Measurements from ENCODE around the gene CPE. TPM values are rescaled to one million over a fixed set of nuclear protein-coding genes. Genes with fewer than 3 reads are reported as not detected.
"Not testable (repeated sequence)": the region's sequence is repeated elsewhere in the genome, so short reads cannot be mapped to it uniquely, and the experiment has no call there.

Gene CPE
- polyA plus RNA-seq, 1 of the 3 experiments (the other 2 are of a cell fraction), result 18.2 TPM

DNA sequence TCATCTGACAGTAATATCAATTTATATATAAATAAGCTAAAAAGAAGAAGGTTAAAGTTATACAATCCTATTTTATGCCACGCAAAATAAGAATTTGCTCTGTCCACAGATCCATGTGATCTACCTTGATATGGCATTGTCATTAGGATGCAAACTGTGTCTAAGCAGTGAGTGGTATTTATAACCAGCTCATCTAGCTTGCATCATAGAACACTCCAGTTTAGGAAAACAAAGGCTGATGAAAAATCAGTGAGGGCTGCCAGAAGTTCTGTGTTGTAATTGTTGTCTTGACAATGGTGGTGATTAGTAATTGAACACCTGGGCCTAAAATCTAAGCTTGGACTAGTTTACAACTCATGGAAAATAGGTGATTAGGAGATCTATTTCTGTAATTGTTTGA is 111.0 kb downstream of the CPE start:
- WGBS (ENCODE audit: low lambda C conversion rate), result 63% methylated on average over 1 of the region's 1 CpG
- Histone ChIP-seq H3K4me1 (ENCODE audit: control insufficient read depth in 1 of 2, insufficient read depth in 2 of 2, low read depth in 1 of 2, low read length in 1 of 2) (no peaks in the 10 kb centered on the region; a peak in 1 of 4 replicates), H3K27me3 (ENCODE audit: insufficient read depth) (no peaks in the 10 kb centered on the region), H3K9me3 (no peaks in the 10 kb centered on the region), H3K4me3 (ENCODE audit: low read depth in 2 of 2, low read length in 1 of 2) (no peak overlapping the region), H4K20me1 (ENCODE audit: insufficient read depth) (no peaks in the 10 kb centered on the region), H3F3A (replicated peaks; ENCODE audit: insufficient read depth) (no peaks in the 10 kb centered on the region), H3K79me2 (ENCODE audit: insufficient read depth) (no peaks in the 10 kb centered on the region), H3K27ac (ENCODE audit: low read depth in 2 of 2, low read length in 1 of 2) (no peak overlapping the region), H2AFZ (ENCODE audit: low read depth) (no peak overlapping the region), H3K9ac (no peak overlapping the region), H3K36me3 (replicated peaks in 1 of 2; ENCODE audit: control insufficient read depth in 1 of 2, insufficient read depth in 2 of 2, low read length in 1 of 2) (no peaks in the 10 kb centered on the region), H3K4me2 (no peak overlapping the region), H3K9me2 (no peaks in the 10 kb centered on the region)
- POLR2A ChIA-PET, result interaction anchor here (0.6 kb wide), 1 partner anchor 109 kb away, joined by 3 read pairs; no protein-coding TSS in a partner anchor
- no peak for TF ChIP-seq TCF12 (IDR thresholded peaks at IDR 0.05)
- no peak for DNase-seq
- CTCF ChIA-PET, result interaction anchor here (0.5 kb wide), 1 partner anchor 380 kb away, joined by 3 read pairs; no protein-coding TSS in a partner anchor

DNA sequence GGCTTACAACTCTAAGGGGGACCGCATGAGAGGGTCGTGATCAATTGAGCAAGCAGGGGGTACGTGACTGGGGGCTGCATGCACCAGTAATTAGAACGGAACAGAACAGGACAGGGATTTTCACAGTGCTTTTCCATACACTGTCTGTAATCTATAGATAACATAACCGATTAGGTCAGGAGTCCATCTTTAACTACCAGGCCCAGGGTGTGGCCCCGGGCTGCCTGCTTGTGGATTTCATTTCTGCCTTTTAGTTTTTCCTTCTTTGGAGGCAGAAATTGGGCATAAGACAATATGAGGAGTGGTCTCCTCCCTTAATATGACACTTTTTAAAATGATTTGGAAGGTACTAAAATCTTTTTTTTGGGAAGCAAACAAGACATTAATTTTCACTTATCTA is 113.8 kb downstream of the CPE start:
- H3K4me1 ChIP-seq (ENCODE audit: control insufficient read depth in 1 of 2, insufficient read depth in 2 of 2, low read depth in 1 of 2, low read length in 1 of 2); H3K36me3 ChIP-seq (replicated peaks in 1 of 2; ENCODE audit: control insufficient read depth in 1 of 2, insufficient read depth in 2 of 2, low read length in 1 of 2); H3K27me3 ChIP-seq (ENCODE audit: insufficient read depth); H3K27ac ChIP-seq (ENCODE audit: low read depth in 2 of 2, low read length in 1 of 2); H3K9me3 ChIP-seq; H3K79me2 ChIP-seq (ENCODE audit: insufficient read depth); H4K20me1 ChIP-seq (ENCODE audit: insufficient read depth); DNase-seq; H3K4me3 ChIP-seq (ENCODE audit: low read depth in 2 of 2, low read length in 1 of 2); H3F3A ChIP-seq (replicated peaks; ENCODE audit: insufficient read depth); H3K9ac ChIP-seq; H2AFZ ChIP-seq (ENCODE audit: low read depth); H3K9me2 ChIP-seq; POLR2A ChIA-PET; H3K4me2 ChIP-seq: not testable (repeated sequence)
- CTCF ChIA-PET, result interaction anchor here (1.1 to 2.1 kb wide), 5 partner anchors 8 to 15 kb away, joined by 3 to 10 read pairs (median 5); no protein-coding TSS in a partner anchor
- 64% methylated on average over 6 of the region's 6 CpGs for WGBS (ENCODE audit: low lambda C conversion rate)

DNA sequence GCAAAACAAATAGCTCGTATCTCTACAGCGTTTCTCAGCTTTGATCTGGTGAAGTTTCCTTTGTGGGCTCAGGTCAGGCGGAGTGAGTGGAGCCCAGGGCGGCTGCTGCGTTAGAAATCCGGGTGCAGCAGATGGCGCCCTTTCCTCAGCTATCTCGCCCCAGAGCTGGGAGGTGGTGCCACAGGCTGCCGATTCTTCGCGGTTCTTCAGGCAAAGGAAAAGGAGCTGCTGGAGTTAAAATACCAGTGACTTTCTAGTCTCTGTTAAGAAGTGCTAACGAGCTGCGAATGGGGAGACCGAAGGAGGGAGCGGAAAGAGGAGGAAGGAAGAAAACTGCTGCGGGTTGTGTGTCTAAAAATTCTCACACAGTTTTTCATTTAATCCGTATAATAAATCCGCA is 114.6 kb downstream of the CPE start:
- H2AFZ ChIP-seq (ENCODE audit: low read depth), result no peak overlapping the region
- CTCF ChIA-PET, result interaction anchor here (0.6 to 2.1 kb wide), 10 partner anchors 9 to 603 kb away, joined by 3 to 10 read pairs (median 4); no protein-coding TSS in a partner anchor
- H3K27ac ChIP-seq (ENCODE audit: low read depth in 2 of 2, low read length in 1 of 2), result no peak overlapping the region

More for the DNA sequence above, 114.6 kb downstream of the CPE start:
- H3K9ac ChIP-seq, result no peak overlapping the region
- TF ChIP-seq, protein P1, sequence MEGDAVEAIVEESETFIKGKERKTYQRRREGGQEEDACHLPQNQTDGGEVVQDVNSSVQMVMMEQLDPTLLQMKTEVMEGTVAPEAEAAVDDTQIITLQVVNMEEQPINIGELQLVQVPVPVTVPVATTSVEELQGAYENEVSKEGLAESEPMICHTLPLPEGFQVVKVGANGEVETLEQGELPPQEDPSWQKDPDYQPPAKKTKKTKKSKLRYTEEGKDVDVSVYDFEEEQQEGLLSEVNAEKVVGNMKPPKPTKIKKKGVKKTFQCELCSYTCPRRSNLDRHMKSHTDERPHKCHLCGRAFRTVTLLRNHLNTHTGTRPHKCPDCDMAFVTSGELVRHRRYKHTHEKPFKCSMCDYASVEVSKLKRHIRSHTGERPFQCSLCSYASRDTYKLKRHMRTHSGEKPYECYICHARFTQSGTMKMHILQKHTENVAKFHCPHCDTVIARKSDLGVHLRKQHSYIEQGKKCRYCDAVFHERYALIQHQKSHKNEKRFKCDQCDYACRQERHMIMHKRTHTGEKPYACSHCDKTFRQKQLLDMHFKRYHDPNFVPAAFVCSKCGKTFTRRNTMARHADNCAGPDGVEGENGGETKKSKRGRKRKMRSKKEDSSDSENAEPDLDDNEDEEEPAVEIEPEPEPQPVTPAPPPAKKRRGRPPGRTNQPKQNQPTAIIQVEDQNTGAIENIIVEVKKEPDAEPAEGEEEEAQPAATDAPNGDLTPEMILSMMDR (IDR thresholded peaks at IDR 0.05), result peak; percentile 45
- TF ChIP-seq, protein P2, sequence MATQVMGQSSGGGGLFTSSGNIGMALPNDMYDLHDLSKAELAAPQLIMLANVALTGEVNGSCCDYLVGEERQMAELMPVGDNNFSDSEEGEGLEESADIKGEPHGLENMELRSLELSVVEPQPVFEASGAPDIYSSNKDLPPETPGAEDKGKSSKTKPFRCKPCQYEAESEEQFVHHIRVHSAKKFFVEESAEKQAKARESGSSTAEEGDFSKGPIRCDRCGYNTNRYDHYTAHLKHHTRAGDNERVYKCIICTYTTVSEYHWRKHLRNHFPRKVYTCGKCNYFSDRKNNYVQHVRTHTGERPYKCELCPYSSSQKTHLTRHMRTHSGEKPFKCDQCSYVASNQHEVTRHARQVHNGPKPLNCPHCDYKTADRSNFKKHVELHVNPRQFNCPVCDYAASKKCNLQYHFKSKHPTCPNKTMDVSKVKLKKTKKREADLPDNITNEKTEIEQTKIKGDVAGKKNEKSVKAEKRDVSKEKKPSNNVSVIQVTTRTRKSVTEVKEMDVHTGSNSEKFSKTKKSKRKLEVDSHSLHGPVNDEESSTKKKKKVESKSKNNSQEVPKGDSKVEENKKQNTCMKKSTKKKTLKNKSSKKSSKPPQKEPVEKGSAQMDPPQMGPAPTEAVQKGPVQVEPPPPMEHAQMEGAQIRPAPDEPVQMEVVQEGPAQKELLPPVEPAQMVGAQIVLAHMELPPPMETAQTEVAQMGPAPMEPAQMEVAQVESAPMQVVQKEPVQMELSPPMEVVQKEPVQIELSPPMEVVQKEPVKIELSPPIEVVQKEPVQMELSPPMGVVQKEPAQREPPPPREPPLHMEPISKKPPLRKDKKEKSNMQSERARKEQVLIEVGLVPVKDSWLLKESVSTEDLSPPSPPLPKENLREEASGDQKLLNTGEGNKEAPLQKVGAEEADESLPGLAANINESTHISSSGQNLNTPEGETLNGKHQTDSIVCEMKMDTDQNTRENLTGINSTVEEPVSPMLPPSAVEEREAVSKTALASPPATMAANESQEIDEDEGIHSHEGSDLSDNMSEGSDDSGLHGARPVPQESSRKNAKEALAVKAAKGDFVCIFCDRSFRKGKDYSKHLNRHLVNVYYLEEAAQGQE (IDR thresholded peaks at IDR 0.05; ENCODE audit: low read depth, low read length), result no peak
- TF ChIP-seq RAD21 (IDR thresholded peaks at IDR 0.05; ENCODE audit: low read length) (peak; percentile 59), CHD2 (IDR thresholded peaks at IDR 0.05; ENCODE audit: low read length, partially characterized antibody) (no peak), JUND (IDR thresholded peaks at IDR 0.05) (no peak)
- TF ChIP-seq, protein P3, sequence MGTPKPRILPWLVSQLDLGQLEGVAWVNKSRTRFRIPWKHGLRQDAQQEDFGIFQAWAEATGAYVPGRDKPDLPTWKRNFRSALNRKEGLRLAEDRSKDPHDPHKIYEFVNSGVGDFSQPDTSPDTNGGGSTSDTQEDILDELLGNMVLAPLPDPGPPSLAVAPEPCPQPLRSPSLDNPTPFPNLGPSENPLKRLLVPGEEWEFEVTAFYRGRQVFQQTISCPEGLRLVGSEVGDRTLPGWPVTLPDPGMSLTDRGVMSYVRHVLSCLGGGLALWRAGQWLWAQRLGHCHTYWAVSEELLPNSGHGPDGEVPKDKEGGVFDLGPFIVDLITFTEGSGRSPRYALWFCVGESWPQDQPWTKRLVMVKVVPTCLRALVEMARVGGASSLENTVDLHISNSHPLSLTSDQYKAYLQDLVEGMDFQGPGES (IDR thresholded peaks at IDR 0.05; ENCODE audit: low read depth, low read length), result no peak
- TF ChIP-seq, protein P4, sequence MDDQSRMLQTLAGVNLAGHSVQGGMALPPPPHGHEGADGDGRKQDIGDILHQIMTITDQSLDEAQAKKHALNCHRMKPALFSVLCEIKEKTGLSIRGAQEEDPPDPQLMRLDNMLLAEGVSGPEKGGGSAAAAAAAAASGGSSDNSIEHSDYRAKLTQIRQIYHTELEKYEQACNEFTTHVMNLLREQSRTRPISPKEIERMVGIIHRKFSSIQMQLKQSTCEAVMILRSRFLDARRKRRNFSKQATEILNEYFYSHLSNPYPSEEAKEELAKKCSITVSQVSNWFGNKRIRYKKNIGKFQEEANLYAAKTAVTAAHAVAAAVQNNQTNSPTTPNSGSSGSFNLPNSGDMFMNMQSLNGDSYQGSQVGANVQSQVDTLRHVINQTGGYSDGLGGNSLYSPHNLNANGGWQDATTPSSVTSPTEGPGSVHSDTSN (IDR thresholded peaks at IDR 0.05), result no peak
- H3K4me1 ChIP-seq (ENCODE audit: control insufficient read depth in 1 of 2, insufficient read depth in 2 of 2, low read depth in 1 of 2, low read length in 1 of 2), result no peaks in the 10 kb centered on the region
- peaks cover 0 to 4% of the 10 kb centered on the region in 2 experiments for H3K36me3 ChIP-seq (replicated peaks in 1 of 2; ENCODE audit: control insufficient read depth in 1 of 2, insufficient read depth in 2 of 2, low read length in 1 of 2)
- WGBS (ENCODE audit: low lambda C conversion rate), result 74% methylated on average over 18 of the region's 18 CpGs
- no peak overlapping the region; a peak in 1 of 4 replicates for H3K4me3 ChIP-seq (ENCODE audit: low read depth in 2 of 2, low read length in 1 of 2)
- no peaks in the 10 kb centered on the region for H3F3A ChIP-seq (replicated peaks; ENCODE audit: insufficient read depth)
- no peaks in the 10 kb centered on the region for H3K27me3 ChIP-seq (ENCODE audit: insufficient read depth)
- no peaks in the 10 kb centered on the region for H4K20me1 ChIP-seq (ENCODE audit: insufficient read depth)
- H3K9me3 ChIP-seq, result no peaks in the 10 kb centered on the region
- no peak overlapping the region for H3K4me2 ChIP-seq
- peak; percentile 36 for DNase-seq
- POLR2A ChIA-PET, result no interaction called here
- H3K79me2 ChIP-seq (ENCODE audit: insufficient read depth), result no peaks in the 10 kb centered on the region
- H3K9me2 ChIP-seq, result no peaks in the 10 kb centered on the region
